GM19043 (cell line): ENCODE results near the gene BCORL1.
A peak's percentile ranks its signal among the peaks of the same experiment; 100 is the strongest.

Source experiments
- ATAC-seq: cut with Tn5 transposase; IDR thresholded peaks from one replicate; pipeline ENCODE4 v1.9.1; 2021; ENCODE audit warnings: low read depth; ENCODE audit not compliant: unreplicated experiment

Gene BCORL1

DNA sequence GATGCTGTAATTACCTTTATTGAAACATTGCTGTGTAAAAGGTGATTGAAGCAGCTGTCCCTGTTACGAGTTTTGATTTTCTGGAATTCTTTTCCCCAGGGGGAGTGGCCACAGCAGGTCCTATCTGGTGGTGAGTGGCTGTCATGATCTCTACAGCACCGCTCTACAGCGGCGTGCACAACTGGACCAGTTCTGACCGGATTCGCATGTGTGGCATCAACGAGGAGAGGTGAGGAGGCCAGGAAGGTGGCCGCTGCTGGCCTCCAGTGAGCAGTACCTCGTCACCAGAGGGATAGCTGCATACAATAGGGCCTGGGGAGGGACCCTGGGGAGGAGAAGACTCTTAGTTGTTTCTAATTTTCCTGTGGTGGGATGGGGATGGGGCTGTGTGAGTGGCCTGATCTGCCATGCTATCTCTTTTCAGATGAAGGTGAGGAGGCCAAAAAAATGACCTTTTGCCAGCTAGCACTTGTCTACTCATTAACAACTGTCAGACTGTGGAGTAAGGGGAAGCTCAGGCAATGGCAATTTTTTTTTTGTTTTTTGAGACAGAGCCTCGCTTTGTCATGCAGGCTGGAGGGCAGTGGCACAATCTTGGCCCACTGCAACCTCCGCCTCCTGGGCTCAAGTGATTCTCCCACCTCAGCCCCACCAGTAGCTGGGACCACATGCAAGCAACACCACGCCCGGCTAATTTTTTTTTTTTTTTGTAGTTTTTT is 22.8 kb downstream of the BCORL1 start:
- no peak for ATAC-seq

DNA sequence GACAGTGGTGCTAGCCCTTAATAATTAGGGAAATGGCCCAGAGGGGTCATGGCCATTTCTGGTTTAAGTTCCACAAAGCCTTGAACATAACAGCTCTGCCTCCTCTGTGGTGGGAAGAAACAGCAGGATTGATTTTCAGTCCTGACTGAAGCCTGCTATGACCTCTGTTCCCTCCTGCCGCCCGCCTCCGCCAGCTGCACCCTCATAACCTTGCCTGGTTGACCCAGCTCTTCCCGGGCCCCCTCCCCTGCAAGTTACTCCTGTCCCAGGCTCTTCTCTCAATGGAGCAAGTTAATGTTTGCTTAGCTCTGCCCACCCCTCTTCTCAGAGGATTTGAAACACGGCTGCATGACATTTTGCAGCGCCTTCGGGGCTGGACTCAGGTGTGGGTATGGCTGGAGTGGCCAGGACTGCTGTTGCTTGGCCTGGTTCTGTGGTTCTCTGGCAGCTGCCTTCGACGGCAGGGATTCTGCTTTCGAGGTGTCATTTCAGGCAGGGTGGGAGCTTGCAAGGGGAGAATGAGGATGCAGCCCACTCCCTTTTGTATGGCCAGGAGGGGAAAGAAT is 27.3 kb downstream of the BCORL1 start:
- ATAC-seq, result no peak

DNA sequence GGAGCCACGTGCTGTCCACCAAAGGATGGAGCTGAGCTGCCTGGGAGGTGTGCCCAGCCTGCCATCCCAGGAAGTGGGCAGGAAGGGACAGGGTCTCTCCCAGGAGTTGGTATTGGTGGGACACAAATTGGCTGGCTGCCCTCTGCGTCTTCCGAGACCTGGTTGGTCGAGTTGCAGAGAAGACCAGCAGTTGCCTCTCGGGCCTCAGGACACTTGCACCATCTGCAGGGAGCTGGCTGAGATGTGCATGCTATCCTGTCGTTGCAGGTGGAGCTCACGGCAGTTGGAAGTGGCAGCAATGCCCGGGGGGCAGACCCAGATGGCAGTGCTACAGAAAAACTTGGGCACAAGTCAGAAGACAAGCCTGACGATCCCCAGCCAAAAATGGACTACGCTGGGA is 30.2 kb downstream of the BCORL1 start:
- ATAC-seq, result no peak

DNA sequence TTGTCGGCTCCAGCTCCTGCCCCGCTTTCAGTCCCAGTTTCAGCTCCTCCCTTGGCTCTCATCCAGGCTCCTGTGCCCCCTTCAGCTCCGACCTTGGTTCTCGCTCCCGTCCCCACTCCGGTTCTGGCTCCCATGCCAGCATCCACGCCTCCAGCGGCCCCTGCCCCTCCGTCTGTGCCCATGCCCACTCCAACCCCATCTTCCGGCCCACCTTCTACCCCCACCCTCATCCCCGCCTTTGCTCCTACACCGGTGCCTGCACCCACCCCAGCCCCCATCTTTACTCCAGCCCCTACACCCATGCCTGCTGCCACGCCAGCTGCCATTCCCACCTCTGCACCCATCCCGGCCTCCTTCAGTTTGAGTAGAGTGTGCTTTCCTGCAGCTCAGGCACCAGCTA is 31.2 kb downstream of the BCORL1 start:
- no peak for ATAC-seq

DNA sequence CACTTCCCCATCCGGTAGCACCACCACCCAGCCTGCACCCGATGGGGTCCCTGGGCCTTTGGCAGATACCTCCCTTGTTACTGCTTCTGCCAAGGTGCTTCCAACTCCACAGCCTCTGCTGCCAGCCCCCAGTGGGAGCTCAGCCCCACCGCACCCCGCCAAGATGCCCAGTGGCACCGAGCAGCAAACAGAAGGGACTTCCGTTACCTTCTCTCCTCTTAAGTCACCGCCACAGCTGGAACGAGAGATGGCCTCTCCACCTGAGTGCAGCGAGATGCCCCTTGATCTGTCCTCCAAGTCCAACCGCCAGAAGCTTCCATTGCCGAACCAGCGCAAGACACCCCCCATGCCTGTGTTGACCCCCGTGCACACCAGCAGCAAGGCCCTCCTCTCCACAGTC is 31.9 kb downstream of the BCORL1 start:
- ATAC-seq, result no peak

DNA sequence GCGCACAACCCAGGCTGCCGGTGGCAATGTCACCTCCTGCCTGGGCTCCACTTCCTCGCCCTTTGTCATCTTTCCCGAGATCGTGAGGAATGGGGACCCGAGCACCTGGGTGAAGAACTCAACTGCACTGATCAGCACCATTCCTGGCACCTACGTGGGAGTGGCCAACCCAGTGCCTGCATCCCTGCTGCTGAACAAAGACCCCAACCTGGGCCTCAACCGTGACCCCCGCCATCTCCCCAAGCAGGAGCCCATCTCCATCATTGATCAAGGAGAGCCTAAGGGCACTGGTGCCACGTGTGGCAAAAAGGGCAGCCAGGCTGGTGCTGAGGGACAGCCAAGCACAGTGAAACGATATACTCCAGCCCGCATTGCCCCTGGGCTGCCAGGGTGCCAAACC is 32.3 kb downstream of the BCORL1 start:
- no peak for ATAC-seq

DNA sequence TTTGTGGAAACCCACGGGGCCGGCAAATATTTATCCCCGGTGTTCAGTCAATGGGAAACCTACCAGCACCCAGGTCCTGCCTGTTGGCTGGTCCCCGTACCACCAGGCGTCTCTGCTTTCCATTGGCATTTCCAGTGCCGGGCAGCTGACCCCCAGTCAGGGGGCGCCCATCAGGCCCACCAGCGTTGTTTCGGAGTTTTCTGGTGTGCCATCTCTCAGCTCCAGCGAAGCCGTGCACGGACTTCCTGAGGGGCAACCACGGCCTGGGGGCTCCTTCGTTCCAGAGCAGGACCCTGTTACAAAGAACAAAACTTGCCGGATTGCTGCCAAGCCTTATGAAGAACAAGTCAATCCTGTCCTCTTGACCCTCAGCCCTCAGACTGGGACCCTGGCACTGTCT is 32.7 kb downstream of the BCORL1 start:
- no peak for ATAC-seq

DNA sequence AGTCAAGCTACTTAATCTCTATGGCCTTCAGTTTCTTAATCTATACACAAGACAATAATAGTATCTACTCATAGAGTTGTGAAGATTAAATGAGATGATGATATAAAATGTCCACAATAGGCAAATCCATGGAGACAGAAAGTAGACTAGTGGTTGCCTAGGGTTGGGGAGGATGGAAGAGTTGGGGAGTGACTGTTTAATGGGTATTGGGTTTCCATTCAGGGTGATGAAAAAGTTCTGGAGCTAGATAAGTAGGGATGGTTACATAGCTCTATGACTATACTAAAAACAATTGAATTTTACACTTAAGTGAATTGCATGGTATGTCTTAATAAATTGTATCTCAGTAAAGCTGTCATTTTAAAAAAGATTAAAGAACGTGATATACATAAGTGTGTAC is 35.7 kb downstream of the BCORL1 start:
- no peak for ATAC-seq

DNA sequence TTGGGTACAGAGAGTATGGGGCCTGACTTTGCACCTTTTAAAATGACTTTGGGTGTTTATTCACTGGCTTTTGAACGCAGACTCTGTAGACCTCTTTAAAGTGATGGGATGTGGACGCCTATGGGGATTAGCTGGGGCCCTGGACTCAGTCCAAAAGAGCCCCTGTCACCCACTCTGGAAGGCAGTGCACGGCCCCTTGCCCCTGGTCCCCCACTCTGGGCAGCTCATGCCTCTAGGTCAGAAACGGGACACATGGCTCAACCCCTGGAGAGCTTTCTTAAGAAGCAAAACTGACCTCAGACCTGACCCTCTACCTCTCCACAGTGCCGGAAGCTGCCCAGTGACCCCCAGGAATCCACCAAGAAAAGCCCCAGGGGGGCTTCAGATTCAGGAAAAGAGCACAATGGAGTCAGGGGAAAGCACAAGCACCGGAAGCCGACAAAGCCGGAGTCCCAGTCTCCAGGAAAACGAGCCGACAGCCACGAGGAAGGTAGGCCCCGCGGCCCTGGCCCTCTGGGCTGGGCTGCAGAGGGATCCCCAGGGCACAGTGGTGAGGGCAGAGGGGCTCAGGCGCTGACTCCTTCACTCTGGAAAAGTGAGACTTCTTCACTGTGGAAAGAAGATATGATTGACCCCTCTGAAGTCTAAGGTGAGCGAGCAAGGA is 38.4 kb downstream of the BCORL1 start:
- no peak for ATAC-seq

DNA sequence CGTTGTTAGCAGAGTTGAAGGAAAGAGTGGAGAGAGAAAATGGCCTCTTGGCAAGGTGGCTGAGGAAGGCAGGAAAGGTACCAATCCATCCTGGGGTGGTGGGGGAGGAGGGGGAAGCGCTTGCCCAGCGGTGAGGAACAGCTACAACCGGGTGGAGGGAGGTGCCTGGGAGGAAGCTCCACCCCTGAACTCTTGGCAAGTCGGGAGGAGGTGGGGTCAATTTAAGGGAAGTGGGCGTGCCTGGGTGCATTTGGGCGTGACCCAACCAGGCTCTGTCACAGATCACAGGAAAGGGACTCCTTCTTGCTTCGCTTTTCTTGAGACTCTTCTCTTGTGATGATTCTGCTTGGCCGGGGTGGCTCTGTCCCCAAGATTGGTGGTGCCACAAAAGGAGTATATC is 41.7 kb downstream of the BCORL1 start:
- peak; percentile 99 for ATAC-seq

DNA sequence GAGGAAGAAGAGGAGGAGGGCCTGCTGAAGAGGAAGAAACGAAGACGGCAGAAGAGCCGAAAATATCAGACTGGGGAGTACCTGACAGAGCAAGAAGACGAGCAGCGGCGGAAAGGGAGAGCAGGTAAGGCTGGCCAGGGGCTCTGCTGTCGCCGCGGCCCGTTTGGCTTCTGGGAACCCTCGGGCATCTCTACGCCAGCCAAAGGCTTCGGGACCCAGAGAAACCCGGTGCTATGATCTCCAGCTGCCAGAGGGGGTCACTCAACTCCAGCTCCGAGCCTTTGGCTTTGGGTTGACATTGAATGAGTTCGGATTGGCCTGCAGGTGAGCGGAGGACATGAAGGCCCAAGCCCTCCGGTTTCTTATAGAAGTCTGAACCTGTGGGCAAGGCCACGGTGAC is 42.8 kb downstream of the BCORL1 start:
- no peak for ATAC-seq

DNA sequence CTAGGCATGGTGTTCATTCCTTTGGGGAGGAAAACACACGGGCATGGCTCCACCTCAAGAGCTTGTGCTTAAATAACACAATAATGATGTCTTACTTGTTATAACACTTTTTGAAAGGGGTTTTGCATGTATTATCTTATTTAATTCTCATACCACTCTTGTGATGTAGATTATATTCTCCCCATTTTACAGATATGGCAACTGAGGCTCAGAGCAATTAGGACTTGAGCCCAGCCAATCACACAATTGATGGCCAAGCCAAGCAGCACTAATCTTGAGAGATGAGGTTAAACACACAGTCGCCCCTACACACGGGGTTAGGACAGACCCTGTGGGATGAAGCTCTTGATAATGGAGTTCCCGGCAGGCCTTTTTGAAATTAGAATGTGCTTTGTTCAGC is 45.1 kb downstream of the BCORL1 start:
- no peak for ATAC-seq

DNA sequence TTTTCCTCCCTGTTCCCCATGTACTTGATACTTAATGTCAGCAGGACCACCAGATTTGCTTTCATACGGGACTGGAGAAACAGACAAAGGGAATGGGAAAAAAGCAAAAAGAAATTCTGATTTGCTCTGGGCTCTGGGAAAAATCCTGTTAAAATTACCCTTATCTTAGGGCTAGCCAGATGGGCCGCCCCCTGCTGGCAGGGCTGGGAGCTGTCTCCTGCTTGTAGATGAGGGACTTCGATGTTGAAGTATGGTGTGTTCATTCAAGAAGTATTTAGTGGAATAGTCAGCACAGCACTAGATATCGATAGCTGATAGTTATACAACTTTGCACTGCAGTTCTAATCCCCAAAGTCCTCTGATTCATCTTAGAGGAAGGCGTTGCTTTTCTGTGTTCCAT is 45.8 kb downstream of the BCORL1 start:
- no peak for ATAC-seq

DNA sequence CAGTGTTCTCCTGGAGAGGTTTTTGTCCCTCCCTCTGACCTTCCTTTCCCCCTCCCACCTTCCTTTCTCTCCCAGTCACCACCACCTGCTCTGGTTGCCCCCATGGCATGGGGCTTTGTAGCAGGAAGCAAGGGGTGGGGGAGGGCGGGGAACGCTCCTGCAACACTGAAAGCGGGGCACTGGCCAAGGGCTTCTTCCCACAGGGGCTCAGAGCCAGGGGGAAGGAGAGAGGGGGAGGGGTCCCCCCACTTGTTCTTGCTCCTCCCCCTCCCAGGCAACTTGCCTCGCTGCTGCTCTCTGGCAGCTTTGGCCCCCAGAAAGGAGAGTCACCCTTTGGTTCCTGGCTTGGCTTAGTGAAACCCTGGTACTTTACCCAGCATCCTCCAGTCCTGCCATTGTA is 48.4 kb downstream of the BCORL1 start:
- ATAC-seq, result no peak

DNA sequence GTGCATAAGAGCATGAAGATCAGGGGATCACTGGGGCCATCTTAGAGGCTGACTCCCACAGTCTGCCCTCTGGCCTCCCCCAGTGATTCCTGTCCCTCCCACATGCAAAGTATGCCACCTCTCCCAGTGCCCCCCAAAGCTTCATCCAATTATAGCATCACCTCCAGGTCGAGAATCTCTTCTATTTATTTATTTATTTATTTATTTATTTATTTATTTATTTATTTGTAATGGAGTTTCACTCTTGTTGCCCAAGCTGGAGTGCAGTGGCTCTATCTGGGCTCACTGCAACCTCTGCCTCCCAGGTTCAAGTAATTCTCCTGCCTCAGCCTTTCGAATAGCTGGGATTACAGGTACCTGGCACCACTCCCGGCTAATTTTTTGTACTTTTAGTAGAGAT is 50.1 kb downstream of the BCORL1 start:
- ATAC-seq, result no peak

DNA sequence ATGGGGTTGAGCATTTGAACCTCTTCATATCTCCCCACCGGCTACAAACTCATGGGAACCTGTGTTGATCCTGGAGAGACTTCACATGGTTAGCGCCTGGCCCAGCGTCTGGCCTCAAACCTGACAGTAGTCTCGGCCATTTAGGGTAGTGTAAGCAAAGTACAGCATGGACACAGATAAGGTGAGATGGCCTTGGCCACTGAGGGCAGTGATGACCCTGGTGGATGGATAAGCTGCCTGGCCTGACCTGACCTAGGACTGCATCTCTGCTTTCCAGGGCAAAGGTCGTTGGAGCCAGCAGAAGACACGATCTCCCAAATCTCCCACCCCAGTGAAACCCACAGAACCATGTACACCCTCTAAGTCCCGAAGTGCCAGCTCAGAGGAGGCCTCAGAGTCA is 51.7 kb downstream of the BCORL1 start:
- no peak for ATAC-seq

DNA sequence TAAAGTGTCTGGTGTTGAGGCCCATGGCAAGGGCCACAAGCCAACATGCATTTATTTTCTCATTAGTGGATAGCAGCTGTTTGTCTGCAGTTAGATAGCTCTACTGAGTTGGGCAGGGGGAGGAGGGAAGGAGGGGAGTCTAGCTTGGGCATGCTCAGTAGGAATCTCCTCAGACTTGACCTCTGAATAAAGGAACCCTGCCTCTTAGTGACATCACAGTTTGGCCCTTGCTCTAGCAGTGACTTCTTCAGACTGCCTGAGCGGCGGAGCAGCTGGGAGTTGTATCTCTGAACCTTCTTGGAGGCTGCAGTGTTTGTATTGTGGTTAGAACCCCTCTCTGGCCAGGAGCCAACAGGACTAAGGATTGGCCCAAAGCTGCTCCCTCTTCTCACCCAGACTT is 57.4 kb downstream of the BCORL1 start:
- no peak for ATAC-seq

DNA sequence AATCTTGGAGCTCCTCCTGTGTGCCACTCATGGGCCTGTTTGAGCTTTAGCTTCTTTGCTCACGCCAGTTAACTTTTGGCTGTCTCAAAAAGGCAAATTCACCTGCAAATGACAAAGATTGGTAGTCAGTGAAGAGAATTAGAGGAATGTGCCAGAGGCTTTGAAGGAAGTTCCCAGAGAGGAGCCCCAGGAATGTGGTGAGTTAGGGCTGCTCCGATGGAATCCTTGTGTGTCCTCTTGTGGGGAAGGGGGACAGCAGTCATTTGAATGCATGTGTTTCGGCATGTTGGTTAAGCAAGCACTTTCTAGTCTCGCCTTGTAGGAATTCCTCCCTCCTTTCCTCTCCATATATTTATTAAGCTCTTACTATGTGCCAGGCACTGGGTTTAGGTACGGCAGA is 65.0 kb downstream of the BCORL1 start:
- ATAC-seq, result no peak

DNA sequence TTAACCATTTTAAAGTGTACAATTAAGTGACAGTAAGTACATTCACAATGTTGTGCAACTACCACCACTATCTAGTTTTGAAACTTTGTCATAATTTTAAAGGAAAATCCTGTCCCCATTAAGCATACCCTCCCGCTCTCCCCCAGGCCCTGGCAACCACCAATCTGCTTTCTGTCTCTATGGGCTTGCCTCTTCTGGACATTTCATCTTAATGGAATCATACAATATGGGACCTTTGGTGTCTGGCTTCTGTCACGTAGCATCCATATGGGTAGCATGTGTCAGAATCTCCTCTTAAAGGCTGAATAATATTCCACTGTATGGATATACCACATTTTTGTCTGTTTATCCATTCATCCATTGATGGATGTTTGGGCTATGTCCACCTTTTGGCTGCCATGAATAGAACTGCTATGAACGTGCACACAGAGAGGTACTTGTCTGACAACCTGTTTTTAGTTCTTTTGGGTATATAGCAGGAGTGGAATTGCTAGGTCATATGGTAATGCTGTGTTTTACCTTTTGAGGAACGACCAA is 66.3 kb downstream of the BCORL1 start:
- ATAC-seq, result no peak

DNA sequence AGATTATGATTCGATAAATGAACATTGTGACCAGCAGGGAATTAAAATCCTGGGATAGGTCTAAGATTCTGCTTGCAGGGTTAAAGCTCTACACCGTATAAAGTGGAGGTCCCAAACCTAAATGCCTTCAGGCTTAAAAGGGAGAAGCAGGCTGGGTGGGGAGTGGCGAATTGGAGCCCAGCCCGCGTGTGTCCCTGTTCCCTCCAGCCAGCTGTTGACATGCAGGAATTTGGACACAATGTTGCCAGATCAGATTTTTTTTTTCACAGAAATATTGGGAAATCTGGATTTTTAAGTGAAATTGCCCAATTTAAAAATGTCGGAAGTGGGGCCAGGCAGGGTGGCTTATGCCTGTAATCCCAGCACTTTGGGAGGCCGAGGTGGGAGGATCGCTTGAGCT is 67.4 kb downstream of the BCORL1 start:
- ATAC-seq, result no peak

DNA sequence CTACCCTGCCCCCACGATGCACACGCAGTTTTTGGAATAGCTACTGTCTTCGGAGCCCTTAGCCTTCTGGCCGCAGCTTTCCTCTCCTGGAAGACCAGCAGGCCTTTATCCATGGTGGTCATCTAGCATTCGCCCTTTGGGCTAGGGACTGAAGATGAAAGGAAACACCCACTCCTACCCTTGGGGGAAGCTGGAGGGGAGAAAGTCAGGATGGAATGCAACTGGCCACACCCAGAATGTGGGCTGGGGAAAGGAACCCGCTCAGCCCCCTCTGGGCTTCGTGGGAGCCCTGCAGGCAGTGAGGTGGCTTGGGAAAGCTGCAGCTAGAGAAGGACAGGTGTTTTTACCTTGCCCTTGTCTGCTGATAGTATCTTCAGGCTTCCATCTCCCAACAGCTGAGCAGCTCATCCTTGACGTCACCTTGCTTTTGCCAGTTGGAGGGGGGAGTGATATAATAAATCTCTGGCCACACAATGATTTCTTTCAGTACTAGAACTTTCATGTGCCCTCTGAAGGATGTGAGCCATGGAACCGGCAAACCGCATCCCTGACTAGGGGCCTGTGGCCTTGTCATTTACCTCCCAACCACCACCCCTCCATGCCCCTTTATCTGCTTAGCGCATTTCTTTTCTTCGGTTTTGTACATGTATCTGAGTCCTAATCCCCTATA is 68.9 kb downstream of the BCORL1 start:
- ATAC-seq, result no peak
